Measurements from ENCODE around the gene HIVEP1.

DNA sequence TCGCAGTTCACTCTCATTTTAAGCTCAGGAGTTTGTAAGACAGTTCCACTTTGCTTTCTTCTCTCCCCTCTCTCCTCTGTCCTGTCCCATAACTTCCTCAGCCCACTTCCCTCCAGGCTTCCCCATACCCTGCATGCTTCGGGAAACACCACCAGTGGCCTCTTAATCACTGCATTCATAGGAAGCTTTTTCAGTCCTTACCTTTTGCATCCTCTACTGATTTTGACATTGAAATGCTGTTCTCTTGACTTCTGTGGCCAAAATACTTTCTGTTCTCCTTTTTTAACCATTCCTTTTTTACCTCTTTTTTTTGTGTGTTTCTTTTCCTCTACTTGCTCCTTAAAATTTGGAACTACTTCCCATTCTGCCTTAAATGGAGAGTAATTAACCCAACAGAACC, 69.7 kb downstream of the HIVEP1 start:
- TF ChIP-seq, protein P1, sequence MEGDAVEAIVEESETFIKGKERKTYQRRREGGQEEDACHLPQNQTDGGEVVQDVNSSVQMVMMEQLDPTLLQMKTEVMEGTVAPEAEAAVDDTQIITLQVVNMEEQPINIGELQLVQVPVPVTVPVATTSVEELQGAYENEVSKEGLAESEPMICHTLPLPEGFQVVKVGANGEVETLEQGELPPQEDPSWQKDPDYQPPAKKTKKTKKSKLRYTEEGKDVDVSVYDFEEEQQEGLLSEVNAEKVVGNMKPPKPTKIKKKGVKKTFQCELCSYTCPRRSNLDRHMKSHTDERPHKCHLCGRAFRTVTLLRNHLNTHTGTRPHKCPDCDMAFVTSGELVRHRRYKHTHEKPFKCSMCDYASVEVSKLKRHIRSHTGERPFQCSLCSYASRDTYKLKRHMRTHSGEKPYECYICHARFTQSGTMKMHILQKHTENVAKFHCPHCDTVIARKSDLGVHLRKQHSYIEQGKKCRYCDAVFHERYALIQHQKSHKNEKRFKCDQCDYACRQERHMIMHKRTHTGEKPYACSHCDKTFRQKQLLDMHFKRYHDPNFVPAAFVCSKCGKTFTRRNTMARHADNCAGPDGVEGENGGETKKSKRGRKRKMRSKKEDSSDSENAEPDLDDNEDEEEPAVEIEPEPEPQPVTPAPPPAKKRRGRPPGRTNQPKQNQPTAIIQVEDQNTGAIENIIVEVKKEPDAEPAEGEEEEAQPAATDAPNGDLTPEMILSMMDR (IDR thresholded peaks at IDR 0.05), result no peak
- TF ChIP-seq POLR2A (IDR thresholded peaks at IDR 0.05) (no peak), EP300 (IDR thresholded peaks at IDR 0.05) (no peak)
